Measurements from ENCODE around the gene LMAN2.
"Not testable (repeated sequence)": the region's sequence is repeated elsewhere in the genome, so short reads cannot be mapped to it uniquely, and the experiment has no call there.

The LMAN2 gene

GRCh38 chr5:177344891-177345290 is 6.6 kb downstream of the LMAN2 start:
- no peak for DNase-seq

- no peak for DNase-seq
Observed at GRCh38 chr5:177343777-177344176, 7.7 kb downstream of the LMAN2 start.

- DNase-seq, result not testable (repeated sequence)
Observed at GRCh38 chr5:177343000-177343399, 8.5 kb downstream of the LMAN2 start.

GRCh38 chr5:177339107-177339638 is 12.3 kb downstream of the LMAN2 start:
- no peak for DNase-seq

- DNase-seq, result no peak
Observed at GRCh38 chr5:177338251-177339106, 13.0 kb downstream of the LMAN2 start.

- no peak for DNase-seq
Observed at GRCh38 chr5:177336603-177337494, 14.6 kb downstream of the LMAN2 start.

- DNase-seq, result no peak
Observed at GRCh38 chr5:177336112-177336511, 15.4 kb downstream of the LMAN2 start.

- no peak for DNase-seq
Observed at GRCh38 chr5:177335701-177336065, 15.8 kb downstream of the LMAN2 start.

- no peak for DNase-seq
Observed at GRCh38 chr5:177334781-177335700, 16.4 kb downstream of the LMAN2 start.

GRCh38 chr5:177334155-177334551 is 17.3 kb downstream of the LMAN2 start:
- DNase-seq, result no peak

GRCh38 chr5:177333420-177334154 is 17.9 kb downstream of the LMAN2 start:
- no peak for DNase-seq

GRCh38 chr5:177332896-177333260 is 18.6 kb downstream of the LMAN2 start:
- DNase-seq, result no peak

GRCh38 chr5:177332031-177332895 is 19.2 kb downstream of the LMAN2 start:
- DNase-seq, result no peak

GRCh38 chr5:177330991-177331842 is 20.3 kb downstream of the LMAN2 start:
- no peak for DNase-seq

GRCh38 chr5:177329883-177330282 is 21.6 kb downstream of the LMAN2 start:
- no peak for DNase-seq

- DNase-seq, result no peak
Observed at GRCh38 chr5:177328545-177329231, 22.8 kb downstream of the LMAN2 start.

GRCh38 chr5:177327539-177328522 is 23.6 kb downstream of the LMAN2 start:
- DNase-seq, result no peak

GRCh38 chr5:177325868-177326381 is 25.5 kb downstream of the LMAN2 start:
- no peak for DNase-seq
